ENCODE data around the gene PGK2.

- no peak for TF ChIP-seq CTCF (IDR thresholded peaks at IDR 0.05)
- TF ChIP-seq POLR2A (IDR thresholded peaks at IDR 0.05), result no peak
Observed at GRCh38 chr6:49813248-49813647, 26.2 kb upstream of the PGK2 start.
